HL-60 (cell line): ENCODE data around the gene SOX3.

Source experiments
- POLR2AphosphoS5 ChIP-seq: IDR thresholded peaks from 2 replicates; pipeline ENCODE4 v1.6.1; 2012; ENCODE audit warnings: low read depth
- SPI1 ChIP-seq: IDR thresholded peaks from 2 replicates; pipeline ENCODE4 v1.6.1; 2012; ENCODE audit warnings: low read depth, mild to moderate bottlenecking, borderline replicate concordance
- TF ChIP-seq, protein P1 (sequence below): IDR thresholded peaks from one replicate; pipeline ENCODE4 v1.5.1; 2011; ENCODE audit warnings: low read length, control low read depth, inconsistent platforms; ENCODE audit not compliant: insufficient read depth
- TF ChIP-seq, protein P2 (sequence below): IDR thresholded peaks from 2 replicates; pipeline ENCODE4 v1.6.1; 2012; ENCODE audit warnings: low read depth; ENCODE audit not compliant: insufficient replicate concordance

DNA sequence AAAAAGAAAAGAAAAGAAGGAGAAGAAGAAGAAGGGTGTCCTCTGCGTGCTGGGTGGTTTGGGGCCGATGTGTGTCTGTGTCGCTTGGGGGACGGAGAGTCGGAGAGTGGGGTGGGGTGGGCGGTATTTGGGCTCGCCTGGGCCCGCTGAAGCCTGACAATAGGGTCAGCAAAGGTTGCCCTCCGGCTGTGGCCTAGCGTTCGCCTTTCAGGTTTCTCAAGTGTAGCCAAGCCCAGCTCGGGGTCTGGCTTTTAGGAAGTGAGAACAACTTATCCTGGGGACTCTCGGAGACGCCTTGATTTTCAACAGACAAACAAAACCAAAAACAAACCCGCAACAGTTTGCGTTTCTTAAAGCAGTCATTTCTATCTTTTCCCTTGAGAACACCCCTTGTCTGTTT lies 4.1 kb upstream of the SOX3 start:
- TF ChIP-seq, protein P1, sequence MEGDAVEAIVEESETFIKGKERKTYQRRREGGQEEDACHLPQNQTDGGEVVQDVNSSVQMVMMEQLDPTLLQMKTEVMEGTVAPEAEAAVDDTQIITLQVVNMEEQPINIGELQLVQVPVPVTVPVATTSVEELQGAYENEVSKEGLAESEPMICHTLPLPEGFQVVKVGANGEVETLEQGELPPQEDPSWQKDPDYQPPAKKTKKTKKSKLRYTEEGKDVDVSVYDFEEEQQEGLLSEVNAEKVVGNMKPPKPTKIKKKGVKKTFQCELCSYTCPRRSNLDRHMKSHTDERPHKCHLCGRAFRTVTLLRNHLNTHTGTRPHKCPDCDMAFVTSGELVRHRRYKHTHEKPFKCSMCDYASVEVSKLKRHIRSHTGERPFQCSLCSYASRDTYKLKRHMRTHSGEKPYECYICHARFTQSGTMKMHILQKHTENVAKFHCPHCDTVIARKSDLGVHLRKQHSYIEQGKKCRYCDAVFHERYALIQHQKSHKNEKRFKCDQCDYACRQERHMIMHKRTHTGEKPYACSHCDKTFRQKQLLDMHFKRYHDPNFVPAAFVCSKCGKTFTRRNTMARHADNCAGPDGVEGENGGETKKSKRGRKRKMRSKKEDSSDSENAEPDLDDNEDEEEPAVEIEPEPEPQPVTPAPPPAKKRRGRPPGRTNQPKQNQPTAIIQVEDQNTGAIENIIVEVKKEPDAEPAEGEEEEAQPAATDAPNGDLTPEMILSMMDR: no peak
- TF ChIP-seq, protein P2, sequence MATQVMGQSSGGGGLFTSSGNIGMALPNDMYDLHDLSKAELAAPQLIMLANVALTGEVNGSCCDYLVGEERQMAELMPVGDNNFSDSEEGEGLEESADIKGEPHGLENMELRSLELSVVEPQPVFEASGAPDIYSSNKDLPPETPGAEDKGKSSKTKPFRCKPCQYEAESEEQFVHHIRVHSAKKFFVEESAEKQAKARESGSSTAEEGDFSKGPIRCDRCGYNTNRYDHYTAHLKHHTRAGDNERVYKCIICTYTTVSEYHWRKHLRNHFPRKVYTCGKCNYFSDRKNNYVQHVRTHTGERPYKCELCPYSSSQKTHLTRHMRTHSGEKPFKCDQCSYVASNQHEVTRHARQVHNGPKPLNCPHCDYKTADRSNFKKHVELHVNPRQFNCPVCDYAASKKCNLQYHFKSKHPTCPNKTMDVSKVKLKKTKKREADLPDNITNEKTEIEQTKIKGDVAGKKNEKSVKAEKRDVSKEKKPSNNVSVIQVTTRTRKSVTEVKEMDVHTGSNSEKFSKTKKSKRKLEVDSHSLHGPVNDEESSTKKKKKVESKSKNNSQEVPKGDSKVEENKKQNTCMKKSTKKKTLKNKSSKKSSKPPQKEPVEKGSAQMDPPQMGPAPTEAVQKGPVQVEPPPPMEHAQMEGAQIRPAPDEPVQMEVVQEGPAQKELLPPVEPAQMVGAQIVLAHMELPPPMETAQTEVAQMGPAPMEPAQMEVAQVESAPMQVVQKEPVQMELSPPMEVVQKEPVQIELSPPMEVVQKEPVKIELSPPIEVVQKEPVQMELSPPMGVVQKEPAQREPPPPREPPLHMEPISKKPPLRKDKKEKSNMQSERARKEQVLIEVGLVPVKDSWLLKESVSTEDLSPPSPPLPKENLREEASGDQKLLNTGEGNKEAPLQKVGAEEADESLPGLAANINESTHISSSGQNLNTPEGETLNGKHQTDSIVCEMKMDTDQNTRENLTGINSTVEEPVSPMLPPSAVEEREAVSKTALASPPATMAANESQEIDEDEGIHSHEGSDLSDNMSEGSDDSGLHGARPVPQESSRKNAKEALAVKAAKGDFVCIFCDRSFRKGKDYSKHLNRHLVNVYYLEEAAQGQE: no peak
- TF ChIP-seq POLR2AphosphoS5 (no peak), SPI1 (no peak)
